K562 (cell line): ENCODE results near the gene CCDC136. TPM values are rescaled to one million over a fixed set of nuclear protein-coding genes. Genes with fewer than 3 reads are reported as not detected.

ENCODE experiments used
- ETV5 ChIP-seq: sonication (generic); formaldehyde crosslinking; IDR thresholded peaks from 2 replicates; pipeline ENCODE4 v1.4.0; 2020; ENCODE audit warnings: low read depth, mild to moderate bottlenecking, missing genetic modification reagents
- GABPB1 ChIP-seq: sonication (generic); formaldehyde crosslinking; IDR thresholded peaks from 2 replicates; pipeline ENCODE4 v1.8.0; 2022; ENCODE audit warnings: mild to moderate bottlenecking, missing genetic modification reagents
- HNRNPLL ChIP-seq: fragments of 200-400 bp; formaldehyde crosslinking; IDR thresholded peaks from 2 replicates; pipeline ENCODE4 v1.6.1; 2017; ENCODE audit warnings: low read length, low read depth, mild to moderate bottlenecking; ENCODE audit not compliant: poor library complexity, severe bottlenecking
- LCOR ChIP-seq: sonication (generic); formaldehyde crosslinking; IDR thresholded peaks from 2 replicates; pipeline ENCODE4 v1.8.0; 2022; ENCODE audit warnings: mild to moderate bottlenecking, missing genetic modification reagents
- RFX5 ChIP-seq: IDR thresholded peaks from 2 replicates; pipeline ENCODE4 v1.6.1; 2011; ENCODE audit warnings: low read depth, mild to moderate bottlenecking, improper control_type of control experiment, low read length
- TARDBP ChIP-seq: fragments of 450-650 bp; IDR thresholded peaks from 2 replicates; pipeline ENCODE4 v1.6.1; 2016
- ZNF121 ChIP-seq: sonication (generic); formaldehyde crosslinking; conservative IDR thresholded peaks from 2 replicates; pipeline ENCODE4 v1.8.0; 2022; ENCODE audit warnings: missing genetic modification reagents
- ZNF143 ChIP-seq: sonication (generic); formaldehyde crosslinking; IDR thresholded peaks from 2 replicates; pipeline ENCODE4 v1.9.0; 2022; ENCODE audit warnings: mild to moderate bottlenecking, missing genetic modification reagents
- ZNF174 ChIP-seq: fragments of 250-450 bp; sonication (Bioruptor Pico); IDR thresholded peaks from 2 replicates; pipeline ENCODE4 v1.4.0; 2020; ENCODE audit warnings: mild to moderate bottlenecking
- polyA plus RNA-seq, 8 experiments: library from polyadenylated mRNA; depleted of rRNA in 4 of 8; stranded (reverse) in 5 of 8; unstranded in 3 of 8; fragments of >200 nt; fragmentation: Nextera tagmentation in 2 of 8; fragmentation: Illumina TruSeq in 1 of 8; extraction: Ambion mirVana in 2 of 8; extraction: Trizol in 1 of 8; gene quantifications; 2 replicates each; pipeline versions ENCODE4 v1.2.1 to v1.2.3, GENCODE V29; 2011 to 2014; ENCODE audit warnings: inconsistent platforms in 1 of 8, missing spikeins in 1 of 8
- total RNA-seq, 7 experiments: library from RNA; depleted of rRNA in 6 of 7; stranded (reverse); fragments of >200 nt in 6 of 7; fragmentation: Illumina TruSeq in 2 of 7; extraction: Trizol in 2 of 7; gene quantifications; 2 replicates each; pipeline versions ENCODE4 v1.2.1 to v1.2.3, GENCODE V29; 2011 to 2021; ENCODE audit warnings: low replicate concordance in 1 of 7
- TF ChIP-seq, protein P1 (sequence below): fragments of 450-650 bp; formaldehyde crosslinking; IDR thresholded peaks from 2 replicates; pipeline ENCODE4 v1.4.0; 2022; ENCODE audit warnings: missing genetic modification characterization
- TF ChIP-seq, protein P2 (sequence below): fragments of 200-800 bp; sonication (Bioruptor generic); IDR thresholded peaks from 2 replicates; pipeline ENCODE4 v1.6.1; 2016; ENCODE audit warnings: missing genetic modification characterization, missing compliant biosample characterization
- TF ChIP-seq, protein P3 (sequence below), 2 experiments: fragments of 450-650 bp; conservative IDR thresholded peaks; 2 replicates each; pipeline ENCODE4 v1.6.1; 2017; ENCODE audit warnings: mild to moderate bottlenecking in 2 of 2, moderate library complexity in 2 of 2
- TF ChIP-seq, protein P4 (sequence below): fragments of 250-450 bp; sonication (Bioruptor Pico); IDR thresholded peaks from 2 replicates; pipeline ENCODE4 v1.5.0; 2021; ENCODE audit warnings: mild to moderate bottlenecking, borderline replicate concordance
- TF ChIP-seq, protein P5 (sequence below): fragments of 250-450 bp; sonication (Bioruptor Pico); IDR thresholded peaks from 2 replicates; pipeline ENCODE4 v1.8.0; 2022; ENCODE audit warnings: moderate library complexity, mild to moderate bottlenecking, inconsistent platforms

CCDC136 gene
- total and polyA plus RNA-seq, 9 of the 15 experiments (the other 6 are each of a cell fraction or from before 2014, with no cell fraction given) = 2.4 to 40.8 (median 26.5) TPM

DNA sequence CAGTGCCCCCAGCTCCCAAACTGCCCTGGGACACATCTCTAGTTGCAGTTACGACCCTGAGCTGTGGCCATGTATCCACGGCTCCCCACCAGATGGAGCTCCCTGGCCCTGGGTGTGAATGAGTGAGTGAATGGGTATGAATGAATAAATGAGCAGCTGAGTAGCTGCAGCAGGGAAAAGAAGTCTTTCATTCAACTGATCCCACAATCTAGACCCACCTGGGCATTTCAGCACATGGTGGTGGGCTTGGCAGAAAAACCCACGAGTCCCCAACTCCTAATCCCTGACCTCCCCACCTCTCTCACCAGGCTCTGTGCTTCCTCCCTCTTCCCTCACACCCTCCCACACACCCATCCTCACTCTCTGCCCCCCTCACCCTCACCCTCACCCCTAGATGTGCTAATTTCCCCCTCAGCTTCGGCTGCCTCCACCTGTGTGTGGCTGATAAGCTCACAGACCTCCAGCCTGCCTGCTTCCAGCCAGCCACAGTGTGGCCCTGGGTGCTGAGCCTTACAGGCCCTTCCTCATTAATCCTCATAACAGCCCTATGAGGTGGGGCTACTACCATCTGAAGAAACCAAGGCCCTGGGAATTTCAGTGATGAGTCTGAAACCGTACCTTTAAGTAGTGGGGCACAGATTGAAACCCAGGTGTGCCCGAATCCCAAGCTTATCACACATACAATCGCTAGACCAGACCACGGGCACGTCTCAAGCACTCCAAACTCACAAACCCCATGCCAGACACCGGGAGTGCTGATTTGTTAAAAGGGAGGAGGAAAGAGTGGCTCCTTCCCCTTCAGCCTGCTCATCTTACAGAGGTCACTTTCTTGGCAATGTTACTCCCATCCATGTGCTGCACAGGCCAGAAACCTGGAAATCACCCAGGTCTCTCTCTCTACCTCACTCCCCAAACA, 68.6 kb downstream of the CCDC136 start (continued):
- TF ChIP-seq ZNF174 (CRISPR knock-in tag) (no peak), TARDBP (peak; percentile 89; the same call in 1 of the 2 replicates), RFX5 (no peak), GABPB1 (CRISPR knock-in tag) (no peak), HNRNPLL (no peak), ZNF143 (no peak), LCOR (CRISPR knock-in tag) (peak; percentile 93), ZNF121 (CRISPR knock-in tag) (no peak), ETV5 (CRISPR knock-in tag) (no peak; the same call in 1 of the 2 replicates)
- TF ChIP-seq, protein P1, sequence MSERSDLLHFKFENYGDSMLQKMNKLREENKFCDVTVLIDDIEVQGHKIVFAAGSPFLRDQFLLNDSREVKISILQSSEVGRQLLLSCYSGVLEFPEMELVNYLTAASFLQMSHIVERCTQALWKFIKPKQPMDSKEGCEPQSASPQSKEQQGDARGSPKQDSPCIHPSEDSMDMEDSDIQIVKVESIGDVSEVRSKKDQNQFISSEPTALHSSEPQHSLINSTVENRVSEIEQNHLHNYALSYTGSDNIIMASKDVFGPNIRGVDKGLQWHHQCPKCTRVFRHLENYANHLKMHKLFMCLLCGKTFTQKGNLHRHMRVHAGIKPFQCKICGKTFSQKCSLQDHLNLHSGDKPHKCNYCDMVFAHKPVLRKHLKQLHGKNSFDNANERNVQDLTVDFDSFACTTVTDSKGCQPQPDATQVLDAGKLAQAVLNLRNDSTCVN (CRISPR knock-in tag) = peak; percentile 89; the same call in 1 of the 2 replicates
- TF ChIP-seq, protein P2, sequence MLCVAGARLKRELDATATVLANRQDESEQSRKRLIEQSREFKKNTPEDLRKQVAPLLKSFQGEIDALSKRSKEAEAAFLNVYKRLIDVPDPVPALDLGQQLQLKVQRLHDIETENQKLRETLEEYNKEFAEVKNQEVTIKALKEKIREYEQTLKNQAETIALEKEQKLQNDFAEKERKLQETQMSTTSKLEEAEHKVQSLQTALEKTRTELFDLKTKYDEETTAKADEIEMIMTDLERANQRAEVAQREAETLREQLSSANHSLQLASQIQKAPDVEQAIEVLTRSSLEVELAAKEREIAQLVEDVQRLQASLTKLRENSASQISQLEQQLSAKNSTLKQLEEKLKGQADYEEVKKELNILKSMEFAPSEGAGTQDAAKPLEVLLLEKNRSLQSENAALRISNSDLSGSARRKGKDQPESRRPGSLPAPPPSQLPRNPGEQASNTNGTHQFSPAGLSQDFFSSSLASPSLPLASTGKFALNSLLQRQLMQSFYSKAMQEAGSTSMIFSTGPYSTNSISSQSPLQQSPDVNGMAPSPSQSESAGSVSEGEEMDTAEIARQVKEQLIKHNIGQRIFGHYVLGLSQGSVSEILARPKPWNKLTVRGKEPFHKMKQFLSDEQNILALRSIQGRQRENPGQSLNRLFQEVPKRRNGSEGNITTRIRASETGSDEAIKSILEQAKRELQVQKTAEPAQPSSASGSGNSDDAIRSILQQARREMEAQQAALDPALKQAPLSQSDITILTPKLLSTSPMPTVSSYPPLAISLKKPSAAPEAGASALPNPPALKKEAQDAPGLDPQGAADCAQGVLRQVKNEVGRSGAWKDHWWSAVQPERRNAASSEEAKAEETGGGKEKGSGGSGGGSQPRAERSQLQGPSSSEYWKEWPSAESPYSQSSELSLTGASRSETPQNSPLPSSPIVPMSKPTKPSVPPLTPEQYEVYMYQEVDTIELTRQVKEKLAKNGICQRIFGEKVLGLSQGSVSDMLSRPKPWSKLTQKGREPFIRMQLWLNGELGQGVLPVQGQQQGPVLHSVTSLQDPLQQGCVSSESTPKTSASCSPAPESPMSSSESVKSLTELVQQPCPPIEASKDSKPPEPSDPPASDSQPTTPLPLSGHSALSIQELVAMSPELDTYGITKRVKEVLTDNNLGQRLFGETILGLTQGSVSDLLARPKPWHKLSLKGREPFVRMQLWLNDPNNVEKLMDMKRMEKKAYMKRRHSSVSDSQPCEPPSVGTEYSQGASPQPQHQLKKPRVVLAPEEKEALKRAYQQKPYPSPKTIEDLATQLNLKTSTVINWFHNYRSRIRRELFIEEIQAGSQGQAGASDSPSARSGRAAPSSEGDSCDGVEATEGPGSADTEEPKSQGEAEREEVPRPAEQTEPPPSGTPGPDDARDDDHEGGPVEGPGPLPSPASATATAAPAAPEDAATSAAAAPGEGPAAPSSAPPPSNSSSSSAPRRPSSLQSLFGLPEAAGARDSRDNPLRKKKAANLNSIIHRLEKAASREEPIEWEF (CRISPR knock-in tag) = no peak
- TF ChIP-seq, protein P3, sequence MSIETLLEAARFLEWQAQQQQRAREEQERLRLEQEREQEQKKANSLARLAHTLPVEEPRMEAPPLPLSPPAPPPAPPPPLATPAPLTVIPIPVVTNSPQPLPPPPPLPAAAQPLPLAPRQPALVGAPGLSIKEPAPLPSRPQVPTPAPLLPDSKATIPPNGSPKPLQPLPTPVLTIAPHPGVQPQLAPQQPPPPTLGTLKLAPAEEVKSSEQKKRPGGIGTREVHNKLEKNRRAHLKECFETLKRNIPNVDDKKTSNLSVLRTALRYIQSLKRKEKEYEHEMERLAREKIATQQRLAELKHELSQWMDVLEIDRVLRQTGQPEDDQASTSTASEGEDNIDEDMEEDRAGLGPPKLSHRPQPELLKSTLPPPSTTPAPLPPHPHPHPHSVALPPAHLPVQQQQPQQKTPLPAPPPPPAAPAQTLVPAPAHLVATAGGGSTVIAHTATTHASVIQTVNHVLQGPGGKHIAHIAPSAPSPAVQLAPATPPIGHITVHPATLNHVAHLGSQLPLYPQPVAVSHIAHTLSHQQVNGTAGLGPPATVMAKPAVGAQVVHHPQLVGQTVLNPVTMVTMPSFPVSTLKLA (conservative IDR thresholded peaks at IDR 0.05) = peak; percentile 39 to 74; a peak in 3 of 4 replicates
- TF ChIP-seq, protein P4, sequence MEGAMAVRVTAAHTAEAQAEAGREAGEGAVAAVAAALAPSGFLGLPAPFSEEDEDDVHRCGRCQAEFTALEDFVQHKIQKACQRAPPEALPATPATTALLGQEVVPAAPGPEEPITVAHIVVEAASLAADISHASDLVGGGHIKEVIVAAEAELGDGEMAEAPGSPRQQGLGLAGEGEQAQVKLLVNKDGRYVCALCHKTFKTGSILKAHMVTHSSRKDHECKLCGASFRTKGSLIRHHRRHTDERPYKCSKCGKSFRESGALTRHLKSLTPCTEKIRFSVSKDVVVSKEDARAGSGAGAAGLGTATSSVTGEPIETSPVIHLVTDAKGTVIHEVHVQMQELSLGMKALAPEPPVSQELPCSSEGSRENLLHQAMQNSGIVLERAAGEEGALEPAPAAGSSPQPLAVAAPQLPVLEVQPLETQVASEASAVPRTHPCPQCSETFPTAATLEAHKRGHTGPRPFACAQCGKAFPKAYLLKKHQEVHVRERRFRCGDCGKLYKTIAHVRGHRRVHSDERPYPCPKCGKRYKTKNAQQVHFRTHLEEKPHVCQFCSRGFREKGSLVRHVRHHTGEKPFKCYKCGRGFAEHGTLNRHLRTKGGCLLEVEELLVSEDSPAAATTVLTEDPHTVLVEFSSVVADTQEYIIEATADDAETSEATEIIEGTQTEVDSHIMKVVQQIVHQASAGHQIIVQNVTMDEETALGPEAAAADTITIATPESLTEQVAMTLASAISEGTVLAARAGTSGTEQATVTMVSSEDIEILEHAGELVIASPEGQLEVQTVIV (CRISPR knock-in tag) = no peak
- TF ChIP-seq, protein P5, sequence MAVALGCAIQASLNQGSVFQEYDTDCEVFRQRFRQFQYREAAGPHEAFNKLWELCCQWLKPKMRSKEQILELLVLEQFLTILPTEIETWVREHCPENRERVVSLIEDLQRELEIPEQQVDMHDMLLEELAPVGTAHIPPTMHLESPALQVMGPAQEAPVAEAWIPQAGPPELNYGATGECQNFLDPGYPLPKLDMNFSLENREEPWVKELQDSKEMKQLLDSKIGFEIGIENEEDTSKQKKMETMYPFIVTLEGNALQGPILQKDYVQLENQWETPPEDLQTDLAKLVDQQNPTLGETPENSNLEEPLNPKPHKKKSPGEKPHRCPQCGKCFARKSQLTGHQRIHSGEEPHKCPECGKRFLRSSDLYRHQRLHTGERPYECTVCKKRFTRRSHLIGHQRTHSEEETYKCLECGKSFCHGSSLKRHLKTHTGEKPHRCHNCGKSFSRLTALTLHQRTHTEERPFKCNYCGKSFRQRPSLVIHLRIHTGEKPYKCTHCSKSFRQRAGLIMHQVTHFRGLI (CRISPR knock-in tag) = 0 out of 2 replicates have a peak, but pooled peaks have one; percentile 42
